Activated T-helper 1 cell treated with anti-CD3 and anti-CD28 coated beads, Interleukin-2, amount 50 U/mL, for 16 hours (primary cell): Measurements from ENCODE around the gene GLO1.
A peak's percentile ranks its signal among the peaks of the same experiment; 100 is the strongest.

Experiments
- DNase-seq, 2 donors: peaks; one replicate each; pipeline ENCODE4 v3.0.0-alpha.2; 2020; ENCODE audit warnings: low read depth in 1 of 2, low spot score in 1 of 2

The GLO1 gene

DNA sequence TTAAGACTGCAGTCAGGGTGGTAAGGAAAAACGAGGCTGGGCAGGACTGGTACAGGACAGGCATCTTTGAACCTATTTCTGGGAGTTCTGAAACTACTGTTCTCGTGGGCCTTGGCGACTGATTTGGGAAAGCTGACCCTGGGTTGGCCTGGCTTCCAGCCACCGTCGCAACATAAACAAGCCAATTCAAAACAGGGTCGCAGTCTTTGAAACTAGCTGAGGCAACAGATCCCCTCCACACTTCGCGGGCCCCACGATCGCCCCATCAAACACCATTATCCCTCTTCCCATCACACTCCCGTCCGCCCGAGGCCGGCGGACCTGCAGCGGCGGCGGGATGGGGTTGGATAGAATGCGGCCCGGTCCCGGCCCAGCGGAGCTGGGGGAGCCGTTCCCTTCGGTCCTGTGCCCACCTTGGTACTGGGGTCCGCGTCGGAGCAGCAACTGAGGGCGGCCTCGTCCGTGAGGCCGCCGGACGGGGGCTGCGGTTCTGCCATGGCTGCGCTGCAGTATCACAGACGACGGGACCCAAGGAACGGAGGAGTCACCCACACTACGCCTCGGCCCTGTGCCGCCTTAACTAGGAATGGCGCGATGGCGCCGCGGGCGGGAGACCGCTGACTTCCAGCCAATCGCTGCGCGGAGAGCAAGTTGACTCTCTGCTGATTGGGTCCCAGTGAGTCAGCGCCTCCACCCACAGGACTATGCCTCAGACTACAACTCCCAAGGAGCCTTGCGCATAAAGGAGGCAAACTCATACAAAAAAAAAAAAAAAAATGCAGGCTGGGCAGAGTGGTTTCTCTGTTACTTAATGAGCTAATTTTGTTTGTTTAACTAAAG lies at the start of gene GLO1:
Gene GLO1 (minus strand): TSS at position 588 of the 840 bp plus-strand sequence. CDS start 91 bp downstream, at position 497.
- DNase-seq: peak; percentile 90 to 93

DNA sequence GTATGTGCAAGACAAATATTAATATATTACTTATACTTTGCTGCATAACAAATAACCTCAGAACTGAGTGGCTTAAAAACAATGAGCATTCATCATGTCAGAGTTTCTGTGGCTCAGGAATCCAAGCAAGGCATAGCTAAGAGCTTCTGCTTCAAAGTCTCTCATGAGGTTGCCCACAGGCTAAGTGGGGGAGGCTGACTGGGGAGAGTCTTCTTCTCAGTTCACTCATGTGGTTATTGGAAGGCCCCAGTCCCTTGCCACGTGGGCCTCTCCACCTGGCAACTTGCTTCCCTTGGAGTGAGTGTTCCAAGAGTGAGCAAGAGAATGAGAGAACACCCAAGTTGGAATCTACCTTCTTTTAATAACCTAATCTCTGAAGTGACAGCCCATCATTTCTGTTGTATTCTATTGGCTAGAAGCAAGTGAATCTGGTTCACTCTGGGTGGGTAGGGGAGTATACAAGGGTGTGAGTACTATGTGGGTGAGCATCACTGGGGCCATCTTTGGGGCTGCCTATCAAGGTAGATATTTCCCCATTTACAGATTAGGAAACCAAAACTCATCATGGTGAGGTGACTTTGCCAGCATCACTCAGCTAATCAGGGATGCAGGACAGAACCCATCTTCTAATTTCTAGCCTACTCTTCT lies 48.1 kb upstream of the GLO1 start:
- no peak for DNase-seq

DNA sequence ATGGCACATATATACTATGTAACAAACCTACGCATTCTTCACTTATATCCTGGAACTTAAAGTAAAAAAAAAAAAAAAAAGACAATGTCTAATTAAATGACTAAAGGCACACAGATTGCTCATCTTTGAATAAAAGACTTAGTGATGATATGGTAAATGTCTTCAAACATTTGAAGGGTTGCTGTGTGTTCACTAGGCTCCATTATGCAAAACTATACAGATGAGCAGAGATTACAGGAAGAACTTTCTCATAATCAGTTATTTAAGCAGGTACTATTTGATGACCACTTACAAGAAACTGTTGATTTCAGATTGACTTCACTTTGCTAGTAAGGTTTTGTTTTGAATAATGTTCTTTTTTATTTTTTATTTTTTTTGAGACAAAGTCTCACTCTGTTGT lies 46.5 kb upstream of the GLO1 start:
- no peak for DNase-seq

DNA sequence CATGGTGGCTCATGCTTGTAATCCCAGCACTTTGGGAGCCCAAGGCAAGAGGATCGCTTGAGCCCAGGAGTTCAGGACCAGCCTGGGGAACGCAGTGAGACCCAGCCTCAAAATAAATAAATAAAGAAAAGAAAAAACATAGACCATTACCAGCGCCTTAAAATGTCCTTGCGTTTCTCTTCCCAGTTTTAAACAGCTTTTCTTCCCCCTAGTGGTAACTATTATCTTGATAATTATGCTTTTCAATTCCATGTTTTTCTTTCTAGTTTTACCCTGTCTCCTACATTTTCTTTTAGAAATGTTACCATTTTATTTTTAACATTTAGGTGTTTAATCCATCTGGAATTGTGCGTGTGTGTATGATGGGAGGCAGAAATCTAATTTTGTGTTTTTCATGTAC lies 36.6 kb upstream of the GLO1 start:
- DNase-seq: no peak

DNA sequence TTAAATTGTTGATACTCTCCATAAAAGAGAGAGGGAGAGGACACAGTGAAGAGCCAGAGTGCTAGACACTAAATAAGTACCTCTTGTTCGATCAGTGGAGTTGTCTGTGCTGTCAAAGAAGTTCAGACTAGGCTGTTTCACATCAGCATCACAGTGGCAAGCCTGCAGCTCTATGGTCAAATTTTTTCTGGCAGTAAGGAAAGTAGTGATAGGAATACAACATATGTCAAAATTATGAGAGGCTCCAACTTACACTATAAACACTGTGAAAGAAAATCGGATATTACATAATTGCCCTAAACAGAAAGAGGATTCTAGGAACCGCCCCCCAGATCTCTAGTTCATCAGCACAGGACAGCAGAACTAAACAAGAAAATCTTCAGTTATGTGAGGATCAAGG lies 35.3 kb upstream of the GLO1 start:
- DNase-seq: no peak

DNA sequence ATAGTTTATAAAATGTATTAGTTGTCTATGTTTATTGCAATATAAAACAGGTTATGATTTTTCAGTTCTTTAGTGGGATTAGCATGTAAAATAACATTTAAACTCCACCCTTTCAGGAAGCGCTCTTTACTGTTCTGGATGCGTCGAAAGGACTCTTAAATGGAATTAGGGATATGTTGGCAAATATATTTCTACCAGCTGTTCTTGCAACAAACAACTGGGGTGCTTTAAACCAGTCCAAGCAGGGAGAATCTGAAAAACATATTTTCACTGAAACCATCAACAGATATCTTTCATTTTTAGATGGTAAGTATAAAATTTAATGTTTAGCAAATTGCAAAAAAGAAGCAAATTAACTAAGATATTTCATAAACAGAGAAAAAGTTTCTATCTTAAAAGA lies 34.0 kb upstream of the GLO1 start:
- no peak for DNase-seq

DNA sequence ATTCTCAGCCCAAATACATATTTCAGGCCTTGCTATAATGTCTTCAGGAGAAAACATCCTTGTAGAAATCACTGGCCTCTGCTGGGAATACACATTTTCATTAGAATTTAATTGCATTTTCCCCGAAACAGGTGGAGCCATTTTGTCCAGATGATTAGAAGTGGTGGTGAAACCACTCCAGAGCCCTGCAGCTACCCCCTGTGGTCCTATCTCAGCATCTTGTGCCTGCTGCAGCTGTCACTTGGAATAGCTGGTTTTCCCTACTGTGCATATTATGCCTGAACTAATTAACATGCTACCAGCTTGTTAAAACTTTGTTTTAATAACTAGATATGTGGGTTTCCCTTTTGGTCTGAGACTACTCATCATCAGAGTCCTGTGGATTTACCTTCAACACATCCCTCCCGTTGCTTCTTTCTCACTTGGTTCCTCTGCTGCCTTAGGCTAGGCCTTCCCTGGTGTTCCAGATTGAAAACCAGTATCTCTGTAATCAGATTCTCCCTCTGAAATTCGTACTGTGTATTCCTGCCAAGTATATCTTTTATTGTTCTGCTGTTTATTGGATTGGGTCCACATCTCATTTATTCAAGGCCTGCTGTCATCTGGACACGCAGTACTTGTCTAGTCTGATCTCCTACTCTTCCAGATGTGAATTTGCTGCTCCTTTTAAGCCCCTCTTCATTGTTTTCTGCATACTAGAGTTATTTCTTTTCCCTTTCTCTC lies 27.4 kb upstream of the GLO1 start:
- no peak for DNase-seq

DNA sequence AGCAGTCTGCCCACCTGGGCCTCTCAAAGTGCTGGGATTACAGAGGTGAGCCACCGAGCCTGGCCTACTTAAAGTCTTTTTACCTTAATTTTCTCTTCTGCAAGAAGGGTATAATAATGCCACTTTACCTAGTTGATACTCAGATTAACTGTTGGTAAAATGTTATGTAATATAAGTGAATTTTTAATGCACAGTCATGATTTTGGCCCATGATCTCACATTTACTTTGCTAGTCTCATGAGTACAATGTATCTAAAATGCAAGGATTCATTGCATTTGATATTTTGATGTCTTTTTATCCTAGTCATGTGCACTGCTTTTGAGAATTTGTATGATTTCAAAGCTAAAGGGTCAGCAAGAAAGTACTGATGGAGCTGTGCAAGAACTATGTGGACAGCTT lies 25.3 kb upstream of the GLO1 start:
- DNase-seq: no peak

DNA sequence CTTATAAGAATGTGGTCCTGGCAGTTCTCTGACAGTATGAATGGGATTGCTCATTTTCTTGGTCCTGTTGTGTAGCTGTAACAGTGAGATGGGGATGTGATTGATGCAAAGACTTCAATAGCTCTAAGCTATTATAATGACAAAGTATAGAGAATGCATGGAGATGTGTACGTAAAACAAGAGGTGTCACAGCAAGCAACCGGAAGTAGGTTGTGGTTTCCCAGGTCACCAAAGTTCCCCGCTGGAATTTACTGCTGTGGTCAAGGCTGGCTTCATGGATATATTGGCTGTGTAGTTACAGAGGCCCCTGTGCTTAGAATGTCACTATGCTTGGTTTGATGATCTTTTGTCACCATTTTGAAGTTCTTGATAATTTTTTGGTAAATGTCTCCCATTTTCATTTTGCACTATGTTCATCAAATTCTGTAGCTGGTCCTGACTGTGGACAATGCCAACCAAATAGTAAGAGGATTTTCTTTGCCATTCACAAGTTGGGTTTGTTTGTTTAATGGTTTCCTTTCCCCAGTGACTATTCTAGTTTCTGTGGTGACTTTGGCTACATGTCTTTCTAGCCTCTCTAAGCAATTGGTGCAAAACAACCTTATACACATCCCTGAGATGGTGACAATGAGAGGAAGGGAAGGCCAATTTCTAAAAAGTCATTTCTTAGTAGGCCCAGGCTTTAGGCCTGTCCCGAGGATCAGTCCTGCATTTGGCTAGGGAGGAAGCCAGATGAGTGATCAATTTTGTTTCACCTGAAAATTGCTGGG lies 22.7 kb upstream of the GLO1 start:
- no peak for DNase-seq

DNA sequence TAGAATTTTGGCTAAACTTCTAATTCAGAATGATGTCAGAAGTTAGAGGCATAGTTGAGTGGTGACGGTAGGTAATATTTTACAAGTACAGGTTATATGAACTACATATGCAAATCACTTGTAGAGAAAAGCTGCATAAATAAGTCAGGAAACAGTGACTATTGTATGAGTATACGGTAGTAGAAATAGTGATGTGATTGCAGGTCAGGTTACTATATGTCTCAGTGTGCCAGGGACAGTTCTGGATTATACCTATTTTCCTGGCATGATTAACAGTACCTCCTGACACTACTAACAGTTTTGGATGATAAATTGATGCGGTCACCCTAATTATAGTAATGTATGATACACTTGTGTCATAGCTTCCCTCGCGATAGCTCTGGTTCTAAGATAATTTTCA lies 21.4 kb upstream of the GLO1 start:
- no peak for DNase-seq

DNA sequence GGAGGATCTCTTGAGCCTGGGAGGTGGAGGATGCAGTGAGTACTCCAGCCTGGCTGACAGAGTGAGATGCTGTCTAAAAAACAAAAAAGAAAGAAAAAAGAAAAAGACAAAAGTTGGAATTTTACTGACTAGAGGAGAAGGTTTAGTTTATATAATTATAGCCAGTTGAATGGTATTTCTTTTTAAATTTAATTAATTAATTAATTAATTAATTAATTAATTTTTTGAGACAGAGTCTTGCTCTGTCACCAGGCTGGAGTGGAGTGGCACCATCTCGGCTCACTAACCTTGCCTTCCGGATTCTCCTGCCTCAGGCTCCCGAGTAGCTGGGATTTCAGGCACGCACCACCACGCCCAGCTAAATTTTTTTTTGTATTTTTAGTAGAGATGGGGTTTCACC lies 20.8 kb upstream of the GLO1 start:
- no peak for DNase-seq

DNA sequence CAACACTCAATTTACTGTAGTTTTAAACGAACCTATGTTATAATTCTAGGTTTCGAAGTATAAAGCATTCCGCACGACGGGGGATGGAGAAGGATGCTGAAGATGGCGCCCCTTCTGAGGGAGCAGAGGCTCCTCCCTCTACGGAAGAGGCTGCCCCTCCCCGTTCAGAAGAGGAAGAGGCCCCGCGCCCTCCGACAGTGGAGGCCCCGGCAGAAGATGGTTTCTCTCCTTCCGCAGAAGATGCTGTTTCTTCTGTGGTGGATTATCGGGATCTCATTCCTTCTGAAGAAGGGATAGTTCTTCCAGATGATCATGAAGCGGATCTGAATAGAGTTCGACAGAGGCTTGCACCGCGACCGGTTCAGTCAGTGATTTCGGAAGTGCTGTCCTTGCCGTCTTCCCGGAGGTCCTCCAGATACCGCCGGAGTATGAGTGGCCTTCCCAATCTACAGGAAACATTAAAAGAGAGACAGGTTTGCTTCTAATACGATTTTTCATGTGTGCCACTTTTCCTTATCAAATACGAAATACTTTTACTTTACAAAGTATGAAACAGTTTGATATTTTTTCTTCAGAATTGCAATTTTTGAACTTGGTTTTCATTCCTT lies 19.9 kb upstream of the GLO1 start:
- no peak for DNase-seq

DNA sequence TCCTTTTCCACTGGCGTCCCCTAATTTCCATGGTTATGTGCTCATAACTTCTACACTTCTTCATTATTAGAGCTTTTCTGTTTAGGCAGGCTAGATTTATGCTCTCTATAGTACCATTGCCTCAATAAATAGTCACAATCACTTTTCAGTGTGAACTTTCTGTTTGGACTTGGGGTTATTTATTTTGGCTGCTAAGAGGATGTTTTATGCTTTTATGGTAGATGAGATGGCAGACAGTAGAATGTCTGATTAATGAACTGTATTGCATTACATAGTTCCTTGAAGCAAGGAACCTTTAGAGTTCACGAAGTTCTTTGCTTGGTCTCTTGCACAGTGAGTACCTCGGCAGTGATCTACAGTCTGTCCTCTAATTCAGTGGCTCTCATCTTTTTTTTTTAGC lies 19.1 kb upstream of the GLO1 start:
- DNase-seq: no peak

DNA sequence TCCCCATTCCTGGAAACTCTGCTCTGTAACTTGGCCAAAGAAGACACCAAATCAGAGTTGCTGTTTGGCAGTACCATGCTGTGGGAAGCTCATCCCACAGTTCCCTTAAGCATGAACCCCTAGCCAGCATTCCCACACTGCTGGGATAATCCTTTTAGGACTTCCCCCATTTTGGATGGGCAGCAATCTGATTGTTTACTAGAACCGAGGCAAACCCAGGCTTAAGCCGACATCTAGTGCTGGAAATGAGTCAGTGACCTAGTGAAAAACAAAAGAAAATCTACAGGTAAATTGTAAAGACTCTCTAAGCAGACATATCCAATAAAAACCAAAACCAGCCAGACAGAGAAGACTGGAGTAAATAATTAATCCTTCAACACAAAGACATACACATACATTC lies 17.4 kb upstream of the GLO1 start:
- no peak for DNase-seq

DNA sequence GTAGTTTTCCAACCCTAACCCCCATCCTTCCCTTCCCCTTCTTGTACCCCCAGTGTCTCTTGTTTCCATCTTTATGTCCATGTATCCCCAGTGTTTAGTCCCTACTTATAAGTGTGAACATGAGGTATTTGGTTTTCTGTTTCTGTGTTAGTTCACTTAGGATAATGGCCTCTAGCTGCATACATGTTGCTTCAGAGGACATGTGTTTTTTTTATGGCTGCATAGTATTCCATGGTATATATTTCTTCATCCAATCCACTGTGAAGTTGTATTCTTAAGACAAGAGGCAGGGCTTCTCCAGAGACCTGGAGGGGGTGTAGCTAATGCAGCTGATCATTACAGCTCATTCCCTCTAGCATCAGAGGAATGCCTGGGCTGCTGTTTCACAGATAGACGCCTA lies 16.4 kb upstream of the GLO1 start:
- no peak for DNase-seq

DNA sequence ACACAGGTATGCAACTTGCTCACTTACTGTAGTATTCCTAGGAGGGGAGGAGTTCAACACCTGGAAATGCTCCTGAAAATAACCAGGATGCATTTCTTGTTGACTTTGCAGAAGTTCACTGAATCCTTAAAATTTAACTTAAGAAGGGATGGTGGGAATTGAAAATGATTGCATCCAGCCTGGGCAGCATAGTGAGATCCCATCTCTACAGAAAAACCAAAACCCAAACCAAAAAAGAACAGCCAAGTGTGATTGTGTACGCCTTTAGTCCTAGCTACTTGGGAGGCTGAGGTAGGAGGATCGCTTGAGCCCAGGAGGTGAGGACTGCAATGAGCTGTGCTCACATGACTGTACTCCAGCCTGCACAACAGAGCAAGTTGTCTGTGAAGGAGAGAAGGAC lies 13.9 kb upstream of the GLO1 start:
- no peak for DNase-seq

DNA sequence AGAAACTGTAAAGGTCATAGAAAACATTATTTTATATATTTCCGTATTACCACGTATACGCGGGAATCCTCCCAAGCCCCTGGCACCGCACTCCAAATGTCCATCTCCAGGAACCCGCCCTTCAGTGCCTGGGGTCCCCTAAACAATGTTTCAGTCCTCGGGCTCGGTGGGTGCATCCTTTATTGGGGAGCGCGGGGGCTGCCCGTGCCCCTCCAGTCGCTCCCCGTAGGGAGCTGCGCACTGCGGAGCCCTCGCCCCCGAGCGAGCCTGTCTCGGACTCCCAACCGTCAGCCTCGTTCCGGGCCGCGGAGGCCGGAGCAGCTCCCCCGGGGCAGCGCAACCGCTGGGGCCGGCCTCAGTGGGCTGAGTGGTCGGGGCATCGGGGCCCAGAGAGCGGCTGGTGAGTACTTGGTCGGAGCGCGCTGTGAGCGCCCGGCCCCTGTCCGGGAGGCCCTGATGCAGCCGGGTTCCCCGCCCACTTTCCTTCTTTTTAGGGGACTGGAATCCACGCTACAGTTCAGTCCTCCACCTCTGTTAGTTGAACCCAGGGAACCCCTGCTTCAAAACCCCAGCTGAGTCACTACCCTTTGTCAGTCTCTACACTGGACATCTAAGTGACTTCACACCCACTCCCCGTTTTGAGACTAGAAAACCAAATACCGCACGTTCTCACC lies 12.2 kb upstream of the GLO1 start, which contains the start of gene DNAH8:
Gene DNAH8 (plus strand): TSS at position 296 of the 674 bp plus-strand sequence. CDS start 7,499 bp downstream, outside the sequence.
- no peak for DNase-seq

DNA sequence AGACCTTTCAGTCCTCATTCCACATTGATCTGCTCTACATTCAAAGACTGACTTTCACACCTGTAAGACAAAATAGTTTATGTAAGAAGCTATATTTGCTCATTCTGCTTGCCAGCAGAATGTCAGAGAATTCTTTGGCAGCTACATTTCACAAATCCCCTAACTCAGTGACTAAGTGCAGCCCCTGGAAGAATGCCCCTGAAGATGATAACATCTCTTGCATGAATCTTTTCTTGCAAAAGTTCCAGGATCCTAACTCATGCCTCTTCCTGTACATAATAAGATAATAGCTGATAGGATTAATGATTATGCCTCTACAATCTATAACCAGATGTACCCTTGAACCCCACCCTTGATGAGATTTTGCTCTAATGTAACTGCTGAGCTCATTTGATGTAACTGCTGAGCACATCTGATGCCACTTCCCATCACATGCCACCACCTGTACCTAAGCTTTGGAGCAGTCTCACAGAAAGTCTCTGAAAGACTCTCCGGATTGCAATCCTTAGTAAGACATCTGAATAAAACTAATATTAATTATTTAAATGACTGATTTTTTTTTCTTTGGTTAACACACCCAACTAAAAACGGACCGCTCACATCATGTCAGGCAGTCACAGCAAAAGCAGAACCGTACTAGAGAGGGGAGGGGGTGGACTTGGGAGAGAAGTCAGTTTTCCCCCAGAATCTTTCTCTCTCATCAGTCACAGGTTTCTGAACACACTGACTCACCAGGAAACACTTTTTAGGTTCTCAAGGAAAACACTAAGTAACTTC lies 11.5 kb upstream of the GLO1 start:
- DNase-seq: no peak

DNA sequence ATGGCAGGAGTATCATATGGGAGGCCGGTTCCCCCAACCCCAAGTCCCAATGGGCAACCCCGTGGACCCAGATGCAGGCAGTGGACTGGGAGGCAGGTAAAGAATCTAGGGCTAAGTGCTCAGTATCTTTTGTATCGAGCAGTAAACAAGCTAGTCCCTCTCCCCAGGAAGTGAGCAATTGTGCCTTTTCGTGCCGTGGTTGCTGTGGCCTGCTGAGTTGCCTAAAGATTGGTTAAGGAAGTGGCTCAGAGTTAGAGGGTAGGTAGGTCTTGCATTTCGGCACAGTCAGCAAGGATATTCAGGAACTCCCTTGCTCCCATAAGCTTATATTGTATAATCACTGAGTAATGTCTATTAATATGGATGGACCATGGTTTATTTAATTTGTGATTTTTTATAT lies 10.9 kb upstream of the GLO1 start:
- DNase-seq: peak; percentile 17 to 26

DNA sequence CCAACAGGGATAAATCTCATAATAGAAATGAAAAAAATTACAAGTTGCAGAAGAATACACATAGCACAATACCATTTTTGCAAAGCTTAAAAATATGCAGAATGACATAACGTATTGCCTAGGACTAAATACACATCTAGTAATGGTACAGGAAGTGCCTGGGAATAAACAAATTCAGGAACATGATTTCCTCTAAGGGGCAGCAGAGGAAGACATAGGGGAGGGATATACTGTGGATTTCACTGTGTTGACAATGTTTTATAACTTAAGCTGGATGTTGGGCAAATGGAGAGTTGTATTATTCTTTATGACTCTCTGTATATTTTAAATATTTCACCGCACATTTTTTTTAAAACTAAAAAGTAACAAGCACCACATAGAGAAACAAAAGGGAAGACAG lies 5.6 kb upstream of the GLO1 start:
- DNase-seq: no peak
